Stomach (tissue), 19 donors: ENCODE measurements around the gene TMC2. TPM values are rescaled to one million over a fixed set of nuclear protein-coding genes. Genes with fewer than 3 reads are reported as not detected.
"Not testable (repeated sequence)": the region's sequence is repeated elsewhere in the genome, so short reads cannot be mapped to it uniquely, and the experiment has no call there.

Experiments
- DNase-seq, 2 donors: peaks; one replicate each; pipeline versions ENCODE4 v3.0.0 to v3.0.0-alpha.2; 2013 to 2019
- H3K27ac ChIP-seq, 5 donors: fragments of 200-600 bp in 4 of 5; sonication (generic) in 4 of 5; one replicate each; pipeline ENCODE4 v1.5.1; 2013 to 2019; ENCODE audit warnings: mild to moderate bottlenecking in 1 of 5, moderate library complexity in 1 of 5
- H3K27me3 ChIP-seq, 3 donors: fragments of 200-600 bp; sonication (generic); one replicate each; pipeline ENCODE4 v1.5.1; 2017 to 2019; ENCODE audit warnings: mixed run types in 1 of 3
- H3K36me3 ChIP-seq, 4 donors: fragments of 200-600 bp; sonication (generic); 1 replicate in 3 of 4; 2 replicates in 1 of 4; pipeline ENCODE4 v1.5.1; 2016 to 2019
- H3K4me1 ChIP-seq, 4 donors: fragments of 200-600 bp; sonication (generic); one replicate each; pipeline ENCODE4 v1.5.1; 2016 to 2019
- H3K4me3 ChIP-seq, 4 donors: fragments of 200-600 bp; sonication (generic) in 3 of 4; one replicate each; pipeline ENCODE4 v1.5.1; 2016 to 2019; ENCODE audit warnings: mild to moderate bottlenecking in 1 of 4
- H3K9me3 ChIP-seq, 4 donors: fragments of 200-600 bp; sonication (generic); one replicate each; pipeline ENCODE4 v1.5.1; 2016 to 2019
- CTCF ChIP-seq, 7 experiments: fragments of 450-650 bp in 4 of 7; fragments of 200-600 bp in 3 of 7; sonication (generic) in 3 of 7; IDR thresholded peaks; one replicate each; pipeline ENCODE4 v1.5.1; 2016 to 2019; ENCODE audit warnings: antibody characterized with exemption in 7 of 7, control low read depth in 2 of 7, mild to moderate bottlenecking in 1 of 7
- EP300 ChIP-seq: sonication (generic); formaldehyde crosslinking; IDR thresholded peaks from one replicate; pipeline ENCODE4 v1.6.1; 2017; ENCODE audit warnings: antibody characterized with exemption
- POLR2A ChIP-seq, 4 donors: fragments of 450-650 bp; IDR thresholded peaks; one replicate each; pipeline ENCODE4 v1.6.1; 2016; ENCODE audit warnings: antibody characterized with exemption in 4 of 4, control low read depth in 2 of 4, mild to moderate bottlenecking in 1 of 4, moderate library complexity in 1 of 4
- POLR2AphosphoS5 ChIP-seq, 3 donors: sonication (generic); formaldehyde crosslinking; IDR thresholded peaks; one replicate each; pipeline ENCODE4 v1.6.1; 2016; ENCODE audit warnings: antibody characterized with exemption in 3 of 3
- WGBS, 5 donors: extraction: QIAGEN DNeasy Blood & Tissue Kit in 3 of 5; methylation state at CpG; one replicate each; pipeline versions ENCODE4 v1.1.5 to v1.1.7; 2013 to 2018; 5-methylcytosine and 5-hydroxymethylcytosine counted together
- intact Hi-C: fragments of 100-400 bp; cut with DNase I; formaldehyde crosslinking; loops from one replicate; pipeline ENCODE4 v1.15.1; 2023; ENCODE audit warnings: low total_unique reads
- long read RNA-seq, 10 donors: transcript quantifications; one replicate each; lab custom pipeline, GENCODE V29; 2026
- polyA plus RNA-seq, 3 donors: library from polyadenylated mRNA; stranded (reverse); fragments of 200-250 nt; gene quantifications; one replicate each; pipeline ENCODE4 v1.2.3, GENCODE V29; 2013
- total RNA-seq, 5 donors: library from RNA; depleted of rRNA; stranded (reverse); fragments of >200 nt; gene quantifications; one replicate each; pipeline versions ENCODE4 v1.1.0 to v1.2.3, GENCODE V29; 2014 to 2016
- donor health status: healthy with polysubstance abuse.
- donor health status: Bipolar disorder and iron deficiency.
- donor health status: healthy.

TMC2 gene
- total RNA-seq (not detected), polyA plus RNA-seq (under 1 TPM in 1 of 3 donors, not detected in 2; 0.03 TPM)
- long read RNA-seq, donor 1: 0 reads
- long read RNA-seq, donor 2: 0 reads
- long read RNA-seq, donor 3: 0 reads
- long read RNA-seq, donor 4: 0 reads
- long read RNA-seq, donor 5: 0 reads
- long read RNA-seq, donor 6: 0 reads
- long read RNA-seq, donor 7: 0 reads
- long read RNA-seq, donor 8: 0 reads
- long read RNA-seq, donor 9: 0 reads
- long read RNA-seq, donor 10: 0 reads

- H3K4me1 ChIP-seq: no peaks in the 10 kb centered on the region
- H3K36me3 ChIP-seq: no peaks in the 10 kb centered on the region
- TF ChIP-seq POLR2AphosphoS5 (IDR thresholded peaks at IDR 0.05) (no peak), CTCF (IDR thresholded peaks at IDR 0.05) (no peak), POLR2A (IDR thresholded peaks at IDR 0.05) (no peak), EP300 (no peak)
- H3K9me3 ChIP-seq: no peaks in the 10 kb centered on the region
- H3K27me3 ChIP-seq: peaks cover 0 to 77% (median 40%) of the 10 kb centered on the region in 3 donors
- H3K4me3 ChIP-seq: no peak within 1 kb of the TSS
- no peak for DNase-seq
- no peak within 1 kb of the TSS for H3K27ac ChIP-seq
- WGBS, 5 donors: 67 to 78% (median 70%) methylated on average over 9 to 13 of the region's 13 CpGs
- intact Hi-C loops: loop anchor here (10.0 kb wide), 1 partner anchor 108 kb away; no protein-coding TSS in a partner anchor
These were observed at the start of gene TMC2 for GRCh38 chr20:2536560-2536986. TMC2 (plus strand) TSS chr20:2536573; CDS start chr20:2536622, 49 bp downstream.

DNA sequence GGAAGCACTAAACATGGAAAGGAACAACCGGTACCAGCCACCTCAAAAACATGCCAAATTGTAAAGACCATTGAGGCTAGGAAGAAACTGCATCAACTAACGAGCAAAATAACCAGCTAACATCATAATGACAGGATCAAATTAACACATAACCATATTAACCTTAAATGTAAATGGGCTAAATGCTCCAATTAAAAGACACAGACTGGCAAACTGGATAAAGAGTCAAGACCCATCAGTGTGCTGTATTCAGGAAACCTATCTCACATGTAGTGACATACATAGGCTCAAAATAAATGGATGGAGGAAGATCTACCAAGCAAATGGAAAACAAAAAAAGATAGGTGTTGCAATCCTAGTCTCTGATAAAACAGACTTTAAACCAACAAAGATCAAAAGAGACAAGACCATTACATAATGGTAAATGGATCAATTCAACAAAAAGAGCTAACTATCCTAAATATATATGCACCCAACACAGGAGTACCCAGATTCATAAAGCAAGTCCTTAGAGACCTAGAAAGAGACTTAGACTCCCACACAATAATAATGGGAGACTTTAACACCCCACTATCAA, 33.5 kb upstream of the TMC2 start:
- DNase-seq, H3K27ac ChIP-seq, H3K4me3 ChIP-seq, intact Hi-C loops, H3K4me1 ChIP-seq, H3K9me3 ChIP-seq, H3K27me3 ChIP-seq: not testable (repeated sequence)
- 93 to 96% (median 95%) methylated on average over 2 of the region's 2 CpGs for WGBS, 5 donors
- H3K36me3 ChIP-seq: peaks cover 7 to 35% (median 29%) of the 10 kb centered on the region in 4 donors

- H3K9me3 ChIP-seq, DNase-seq, intact Hi-C loops, H3K27me3 ChIP-seq, H3K4me3 ChIP-seq, H3K27ac ChIP-seq: not testable (repeated sequence)
- WGBS, 5 donors: 79 to 95% (median 87%) methylated on average over 2 of the region's 2 CpGs
- Histone ChIP-seq H3K4me1 (peaks cover 10 to 21% (median 17%) of the 10 kb centered on the region in 4 donors), H3K36me3 (peaks cover 4 to 18% (median 11%) of the 10 kb centered on the region in 4 donors)
These were observed 31.6 kb upstream of the TMC2 start for GRCh38 chr20:2504803-2505202.

GRCh38 chr20:2506426-2506825, 29.9 kb upstream of the TMC2 start:
- H3K9me3 ChIP-seq, intact Hi-C loops, DNase-seq, H3K27me3 ChIP-seq, H3K4me3 ChIP-seq, H3K27ac ChIP-seq, H3K36me3 ChIP-seq: not testable (repeated sequence)
- WGBS, 5 donors: 90 to 98% (median 93%) methylated on average over 3 of the region's 5 CpGs
- H3K4me1 ChIP-seq: peaks cover 10 to 21% (median 17%) of the 10 kb centered on the region in 4 donors

- H3K4me1 ChIP-seq: peaks cover 10 to 21% (median 17%) of the 10 kb centered on the region in 4 donors
- H3K4me3 ChIP-seq: peak overlapping the region; percentile 72 to 90 (median 85)
- no peaks in the 10 kb centered on the region for H3K36me3 ChIP-seq
- no peaks in the 10 kb centered on the region for H3K9me3 ChIP-seq
- 79 to 84% (median 82%) methylated on average over 5 of the region's 5 CpGs for WGBS, 5 donors
- peak overlapping the region in 3 of 5 donors; percentile 82 to 88 (median 83) for H3K27ac ChIP-seq
- peak in 1 of 2 donors; percentile 25 for DNase-seq
- intact Hi-C loops: no loop called here
- TF ChIP-seq CTCF (IDR thresholded peaks at IDR 0.05): no peak
- no peak for TF ChIP-seq EP300
- no peak for TF ChIP-seq POLR2A (IDR thresholded peaks at IDR 0.05)
- TF ChIP-seq POLR2AphosphoS5 (IDR thresholded peaks at IDR 0.05): no peak
- H3K27me3 ChIP-seq: no peaks in the 10 kb centered on the region
These were observed 28.9 kb upstream of the TMC2 start for GRCh38 chr20:2507464-2507863.
